ENCODE results near the gene ZNF385A. TPM values are rescaled to one million over a fixed set of nuclear protein-coding genes. Genes with fewer than 3 reads are reported as not detected.
A peak's percentile ranks its signal among the peaks of the same experiment; 100 is the strongest.

The ZNF385A gene
- total RNA-seq, 2 experiments from 2014 or later: 1.4 to 2.0 TPM

- Mint-ChIP-seq H3K4me3 (peak overlapping the region; percentile 73), H3K36me3 (peaks cover 24% of the 10 kb centered on the region), H3K27ac (peak overlapping the region; percentile 95), H3K9me3 (no peaks in the 10 kb centered on the region), H3K4me1 (peaks cover 45% of the 10 kb centered on the region), H3K27me3 (no peaks in the 10 kb centered on the region)
- DNase-seq: peak; percentile 60
- POLR2A ChIA-PET: interaction anchor here (0.7 to 3.0 kb wide), 6 partner anchors 8 to 86 kb away, joined by 3 to 12 read pairs (median 6); partner anchors contain the start of gene NCKAP1L
- peak; percentile 20 for ATAC-seq (ENCODE audit: low read depth)
These were observed 27.1 kb upstream of the ZNF385A start for GRCh38 chr12:54411391-54412241.

GRCh38 chr12:54409267-54409666 lies 24.7 kb upstream of the ZNF385A start:
- DNase-seq (no peak), ATAC-seq (ENCODE audit: low read depth) (no peak)
- Mint-ChIP-seq H3K4me3 (no peak overlapping the region), H3K27ac (no peak overlapping the region), H3K36me3 (peaks cover 38% of the 10 kb centered on the region), H3K27me3 (no peaks in the 10 kb centered on the region), H3K4me1 (peaks cover 30% of the 10 kb centered on the region), H3K9me3 (no peaks in the 10 kb centered on the region)
- POLR2A ChIA-PET: interaction anchor here (0.8 to 1.3 kb wide), 2 partner anchors 9 kb away, joined by 3 read pairs; no protein-coding TSS in a partner anchor

GRCh38 chr12:54407183-54407905 lies 22.8 kb upstream of the ZNF385A start:
- DNase-seq: no peak
- no peak for ATAC-seq (ENCODE audit: low read depth)
- H3K27ac Mint-ChIP-seq: no peak overlapping the region
- no peaks in the 10 kb centered on the region for H3K9me3 Mint-ChIP-seq
- peaks cover 11% of the 10 kb centered on the region for H3K4me1 Mint-ChIP-seq
- POLR2A ChIA-PET: no interaction called here
- no peak overlapping the region for H3K4me3 Mint-ChIP-seq
- no peaks in the 10 kb centered on the region for H3K27me3 Mint-ChIP-seq
- peaks cover 38% of the 10 kb centered on the region for H3K36me3 Mint-ChIP-seq

GRCh38 chr12:54405573-54405972 lies 21.0 kb upstream of the ZNF385A start:
- peaks cover 1% of the 10 kb centered on the region for H3K4me1 Mint-ChIP-seq
- H3K27me3 Mint-ChIP-seq: no peaks in the 10 kb centered on the region
- no peaks in the 10 kb centered on the region for H3K9me3 Mint-ChIP-seq
- ATAC-seq (ENCODE audit: low read depth) (no peak), DNase-seq (no peak)
- H3K27ac Mint-ChIP-seq: peak overlapping the region; percentile 4
- POLR2A ChIA-PET: no interaction called here
- peaks cover 42% of the 10 kb centered on the region for H3K36me3 Mint-ChIP-seq
- no peak overlapping the region for H3K4me3 Mint-ChIP-seq

- H3K36me3 Mint-ChIP-seq: peaks cover 42% of the 10 kb centered on the region
- H3K4me1 Mint-ChIP-seq: peaks cover 1% of the 10 kb centered on the region
- no peaks in the 10 kb centered on the region for H3K27me3 Mint-ChIP-seq
- H3K9me3 Mint-ChIP-seq: no peaks in the 10 kb centered on the region
- ATAC-seq (ENCODE audit: low read depth): no peak
- no peak overlapping the region for H3K4me3 Mint-ChIP-seq
- no peak for DNase-seq
- H3K27ac Mint-ChIP-seq: no peak overlapping the region
- POLR2A ChIA-PET: no interaction called here
These were observed 20.6 kb upstream of the ZNF385A start for GRCh38 chr12:54405106-54405505.

- Mint-ChIP-seq H3K36me3 (peaks cover 43% of the 10 kb centered on the region), H3K27me3 (no peaks in the 10 kb centered on the region), H3K9me3 (no peaks in the 10 kb centered on the region), H3K4me1 (peaks cover 1% of the 10 kb centered on the region), H3K4me3 (no peak overlapping the region), H3K27ac (peak overlapping the region; percentile 30)
- POLR2A ChIA-PET: interaction anchor here (0.8 kb wide), 1 partner anchor 9 kb away, joined by 4 read pairs; no protein-coding TSS in a partner anchor
- no peak for ATAC-seq (ENCODE audit: low read depth)
- peak; percentile 49 for DNase-seq
These were observed 19.8 kb upstream of the ZNF385A start for GRCh38 chr12:54404061-54405004.

- Mint-ChIP-seq H3K4me1 (peaks cover 7% of the 10 kb centered on the region), H3K36me3 (peaks cover 37% of the 10 kb centered on the region), H3K9me3 (no peaks in the 10 kb centered on the region), H3K27me3 (no peaks in the 10 kb centered on the region), H3K27ac (no peak overlapping the region), H3K4me3 (no peak overlapping the region)
- ATAC-seq (ENCODE audit: low read depth) (no peak), DNase-seq (no peak)
- POLR2A ChIA-PET: no interaction called here
These were observed 16.6 kb upstream of the ZNF385A start for GRCh38 chr12:54401119-54401518.

- ATAC-seq (ENCODE audit: low read depth): peak; percentile 89
- POLR2A ChIA-PET: interaction anchor here (0.6 to 2.1 kb wide), 8 partner anchors 10 to 120 kb away, joined by 3 to 15 read pairs (median 4); partner anchors contain the start of gene ITGA5
- no peak overlapping the region for H3K27ac Mint-ChIP-seq
- DNase-seq: peak; percentile 86
- no peaks in the 10 kb centered on the region for H3K27me3 Mint-ChIP-seq
- peaks cover 15% of the 10 kb centered on the region for H3K4me1 Mint-ChIP-seq
- H3K36me3 Mint-ChIP-seq: peaks cover 30% of the 10 kb centered on the region
- H3K4me3 Mint-ChIP-seq: no peak overlapping the region
- H3K9me3 Mint-ChIP-seq: no peaks in the 10 kb centered on the region
These were observed 14.7 kb upstream of the ZNF385A start for GRCh38 chr12:54398995-54399793.

- POLR2A ChIA-PET: no interaction called here
- no peaks in the 10 kb centered on the region for H3K27me3 Mint-ChIP-seq
- no peak for ATAC-seq (ENCODE audit: low read depth)
- no peaks in the 10 kb centered on the region for H3K9me3 Mint-ChIP-seq
- DNase-seq: no peak
- H3K36me3 Mint-ChIP-seq: peaks cover 30% of the 10 kb centered on the region
- no peak overlapping the region for H3K27ac Mint-ChIP-seq
- H3K4me1 Mint-ChIP-seq: peaks cover 22% of the 10 kb centered on the region
- no peak overlapping the region for H3K4me3 Mint-ChIP-seq
These were observed 13.7 kb upstream of the ZNF385A start for GRCh38 chr12:54398218-54398617.

GRCh38 chr12:54397157-54397556 lies 12.6 kb upstream of the ZNF385A start:
- Mint-ChIP-seq H3K9me3 (no peaks in the 10 kb centered on the region), H3K27me3 (no peaks in the 10 kb centered on the region), H3K4me1 (peaks cover 26% of the 10 kb centered on the region), H3K36me3 (peaks cover 27% of the 10 kb centered on the region), H3K4me3 (no peak overlapping the region), H3K27ac (peak overlapping the region; percentile 45)
- POLR2A ChIA-PET: interaction anchor here (1.5 kb wide), 1 partner anchor 16 kb away, joined by 3 read pairs; no protein-coding TSS in a partner anchor
- DNase-seq: no peak
- ATAC-seq (ENCODE audit: low read depth): no peak

- Mint-ChIP-seq H3K9me3 (no peaks in the 10 kb centered on the region), H3K36me3 (peaks cover 24% of the 10 kb centered on the region), H3K4me3 (no peak overlapping the region), H3K27me3 (no peaks in the 10 kb centered on the region), H3K27ac (no peak overlapping the region), H3K4me1 (peaks cover 33% of the 10 kb centered on the region)
- POLR2A ChIA-PET: interaction anchor here (1.5 kb wide), 1 partner anchor 15 kb away, joined by 3 read pairs; no protein-coding TSS in a partner anchor
- DNase-seq: no peak
- ATAC-seq (ENCODE audit: low read depth): no peak
These were observed 11.0 kb upstream of the ZNF385A start for GRCh38 chr12:54395545-54395944.

GRCh38 chr12:54394986-54395385 lies 10.5 kb upstream of the ZNF385A start:
- POLR2A ChIA-PET: no interaction called here
- Mint-ChIP-seq H3K27ac (no peak overlapping the region), H3K9me3 (no peaks in the 10 kb centered on the region), H3K4me1 (peaks cover 33% of the 10 kb centered on the region), H3K36me3 (peaks cover 24% of the 10 kb centered on the region), H3K4me3 (no peak overlapping the region), H3K27me3 (no peaks in the 10 kb centered on the region)
- ATAC-seq (ENCODE audit: low read depth): no peak
- no peak for DNase-seq
